Astrocyte of the spinal cord (primary cell): ENCODE results near the gene CNTN2.

Source experiments
- DNase-seq: peaks from one replicate; pipeline ENCODE4 v3.0.0; 2011; ENCODE audit warnings: low read depth, low spot score
- H3K4me3 ChIP-seq: 2 replicates; pipeline ENCODE4 v1.5.1; 2011; ENCODE audit warnings: low read depth, mild to moderate bottlenecking, low read length, moderate library complexity
- in situ Hi-C: cut with HindIII; loops from 2 replicates; pipeline ENCODE4 v1.10.0; 2017; ENCODE audit warnings: low sequenced_read_pairs
- TF ChIP-seq, protein P1 (sequence below): IDR thresholded peaks from 2 replicates; pipeline ENCODE4 v1.5.1; 2012; ENCODE audit warnings: low read depth, mild to moderate bottlenecking, low read length, inconsistent platforms

CNTN2 gene

DNA sequence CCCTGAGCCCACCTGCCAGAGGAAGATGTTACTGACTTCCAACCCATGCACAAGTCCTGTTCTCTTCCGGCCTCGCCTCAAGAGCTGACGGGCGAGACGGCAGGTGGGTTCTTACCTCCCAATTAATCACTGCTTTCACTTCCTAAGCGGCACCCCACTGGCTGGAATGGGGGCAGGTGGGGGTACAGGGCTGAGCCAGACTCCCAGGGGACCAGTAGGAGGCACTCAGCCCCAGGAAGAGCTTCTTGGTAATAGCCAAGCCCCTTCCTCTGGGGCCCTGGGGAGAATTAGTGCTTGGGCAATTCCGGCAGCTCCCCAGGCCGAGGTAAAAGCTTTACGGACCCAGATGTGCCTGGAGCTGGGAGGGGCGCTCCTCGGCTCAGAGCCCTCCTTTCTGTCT lies 9.7 kb downstream of the CNTN2 start:
- in situ Hi-C loops = no loop called here
- TF ChIP-seq, protein P1, sequence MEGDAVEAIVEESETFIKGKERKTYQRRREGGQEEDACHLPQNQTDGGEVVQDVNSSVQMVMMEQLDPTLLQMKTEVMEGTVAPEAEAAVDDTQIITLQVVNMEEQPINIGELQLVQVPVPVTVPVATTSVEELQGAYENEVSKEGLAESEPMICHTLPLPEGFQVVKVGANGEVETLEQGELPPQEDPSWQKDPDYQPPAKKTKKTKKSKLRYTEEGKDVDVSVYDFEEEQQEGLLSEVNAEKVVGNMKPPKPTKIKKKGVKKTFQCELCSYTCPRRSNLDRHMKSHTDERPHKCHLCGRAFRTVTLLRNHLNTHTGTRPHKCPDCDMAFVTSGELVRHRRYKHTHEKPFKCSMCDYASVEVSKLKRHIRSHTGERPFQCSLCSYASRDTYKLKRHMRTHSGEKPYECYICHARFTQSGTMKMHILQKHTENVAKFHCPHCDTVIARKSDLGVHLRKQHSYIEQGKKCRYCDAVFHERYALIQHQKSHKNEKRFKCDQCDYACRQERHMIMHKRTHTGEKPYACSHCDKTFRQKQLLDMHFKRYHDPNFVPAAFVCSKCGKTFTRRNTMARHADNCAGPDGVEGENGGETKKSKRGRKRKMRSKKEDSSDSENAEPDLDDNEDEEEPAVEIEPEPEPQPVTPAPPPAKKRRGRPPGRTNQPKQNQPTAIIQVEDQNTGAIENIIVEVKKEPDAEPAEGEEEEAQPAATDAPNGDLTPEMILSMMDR = no peak
- DNase-seq = no peak
- no peak overlapping the region for H3K4me3 ChIP-seq

DNA sequence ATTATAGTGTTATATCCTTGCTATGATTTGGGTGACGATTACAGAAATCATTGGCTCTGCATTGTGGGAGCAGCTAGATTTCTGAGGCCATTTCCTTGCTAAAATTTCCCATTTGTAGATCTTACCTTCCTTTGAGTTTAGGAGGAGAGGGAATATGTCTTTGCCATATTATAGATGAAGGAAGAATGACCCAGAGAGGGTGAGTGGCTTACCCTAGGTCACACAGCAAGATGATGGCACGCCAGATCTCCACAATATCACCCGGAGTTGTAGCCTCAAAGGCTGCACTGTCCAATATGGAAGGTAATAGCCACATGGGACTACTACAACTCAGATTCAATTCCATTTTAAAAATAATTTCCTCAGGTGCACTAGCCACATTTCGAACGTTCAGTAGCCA lies 10.3 kb downstream of the CNTN2 start:
- no peak for DNase-seq
- in situ Hi-C loops = no loop called here
- H3K4me3 ChIP-seq = no peak overlapping the region
- TF ChIP-seq, protein P1 = no peak

DNA sequence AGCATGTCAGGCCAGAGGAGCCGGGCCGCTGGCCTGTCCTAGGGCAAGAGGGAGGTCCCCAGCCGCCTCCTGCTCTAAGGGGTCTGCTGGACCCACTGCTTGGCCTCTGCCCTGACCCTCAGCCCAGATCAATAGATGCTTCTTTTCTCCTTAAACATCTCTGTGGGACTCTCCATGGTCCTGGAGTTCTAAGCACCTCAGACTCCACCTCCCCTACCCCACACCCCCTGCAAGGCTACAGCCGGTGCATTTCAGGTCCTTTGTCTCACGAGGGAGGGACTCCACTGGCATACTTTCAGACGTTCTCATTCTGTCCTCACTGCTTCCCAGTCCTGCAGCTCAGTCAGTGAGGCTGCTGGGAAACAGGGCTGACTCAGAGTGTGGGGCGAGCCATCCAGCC lies 11.0 kb downstream of the CNTN2 start:
- TF ChIP-seq, protein P1 = no peak
- no peak overlapping the region for H3K4me3 ChIP-seq
- in situ Hi-C loops = no loop called here
- no peak for DNase-seq

DNA sequence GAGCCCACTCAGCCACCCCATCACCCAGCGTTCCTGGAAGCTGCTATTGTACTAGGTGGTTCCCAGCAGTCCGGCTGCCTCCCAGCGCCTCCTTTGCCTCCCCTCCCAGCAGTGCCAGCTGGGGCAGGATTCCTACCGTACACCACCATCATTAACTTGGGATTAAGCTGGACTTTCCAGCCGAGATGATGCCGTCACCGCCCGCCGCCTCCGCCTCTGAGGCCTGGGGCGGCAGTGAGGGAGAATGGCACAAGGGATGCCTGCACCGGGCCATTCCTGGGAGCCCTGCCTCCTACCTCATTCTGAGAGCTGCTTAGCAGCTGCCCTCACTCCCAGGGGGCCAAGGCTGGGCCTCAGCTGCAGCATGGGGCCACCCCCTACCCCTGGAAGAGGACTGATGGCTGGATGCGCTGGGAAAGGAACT lies 13.2 kb downstream of the CNTN2 start:
- no peak overlapping the region for H3K4me3 ChIP-seq
- TF ChIP-seq, protein P1 = no peak
- in situ Hi-C loops = no loop called here
- DNase-seq = no peak

DNA sequence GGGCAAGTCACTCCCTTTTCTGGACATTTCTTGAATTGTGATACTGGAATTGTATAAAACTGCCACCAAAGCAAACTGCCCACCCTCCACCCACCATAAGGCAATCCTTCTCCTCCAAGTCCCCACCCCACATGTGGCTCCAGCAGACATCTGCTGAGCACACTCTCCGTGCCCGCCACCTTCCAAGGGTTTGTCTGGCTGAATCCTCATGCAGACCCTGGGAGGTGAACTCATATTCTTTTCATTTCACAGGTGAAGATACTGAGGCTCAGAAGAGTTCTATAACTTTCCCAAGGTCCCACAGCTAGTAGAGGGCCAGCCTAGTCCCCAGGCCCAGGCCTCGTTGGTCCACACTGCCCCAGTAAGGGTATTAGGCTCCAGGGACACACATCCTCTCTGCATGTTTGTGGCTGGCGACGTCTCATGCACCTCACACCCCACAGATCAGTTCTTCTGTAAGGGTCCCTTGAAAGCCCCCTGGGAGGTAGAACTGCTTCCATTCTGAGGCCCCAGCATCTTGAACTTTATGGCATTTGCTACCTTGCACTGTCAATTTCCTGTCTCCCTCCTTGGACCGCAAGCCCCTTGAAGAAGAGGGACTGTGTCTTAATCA lies 14.1 kb downstream of the CNTN2 start:
- in situ Hi-C loops = no loop called here
- no peak for DNase-seq
- no peak overlapping the region for H3K4me3 ChIP-seq
- TF ChIP-seq, protein P1 = no peak

DNA sequence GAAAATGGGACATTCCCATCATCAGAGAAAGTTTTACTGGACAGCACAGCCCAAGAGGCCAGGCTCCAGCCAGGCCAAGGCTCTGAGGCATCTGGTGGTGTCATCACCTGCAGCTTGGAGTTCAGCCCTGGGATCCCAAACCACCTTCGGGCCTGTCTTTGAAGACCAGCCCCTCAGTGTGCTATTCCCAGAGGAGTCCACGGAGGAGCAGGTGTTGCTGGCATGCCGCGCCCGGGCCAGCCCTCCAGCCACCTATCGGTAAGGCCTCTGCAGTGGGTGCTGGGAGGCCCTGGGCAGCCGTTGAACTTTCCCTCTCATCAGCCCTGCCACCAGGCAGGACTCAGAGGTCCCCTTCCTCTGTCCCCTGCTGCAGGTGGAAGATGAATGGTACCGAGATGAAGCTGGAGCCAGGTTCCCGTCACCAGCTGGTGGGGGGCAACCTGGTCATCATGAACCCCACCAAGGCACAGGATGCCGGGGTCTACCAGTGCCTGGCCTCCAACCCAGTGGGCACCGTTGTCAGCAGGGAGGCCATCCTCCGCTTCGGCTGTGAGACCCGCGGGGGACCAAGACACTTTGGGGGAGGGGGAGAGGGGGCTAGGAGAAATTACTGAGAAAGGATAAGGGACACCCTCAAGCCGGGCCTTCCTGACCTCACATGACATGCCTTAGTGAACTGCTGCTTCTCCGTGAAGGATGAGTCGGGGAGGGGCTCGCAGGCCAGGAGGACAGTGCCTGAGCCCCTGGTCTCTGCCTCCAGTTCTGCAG lies 15.0 kb downstream of the CNTN2 start:
- no peak overlapping the region for H3K4me3 ChIP-seq
- TF ChIP-seq, protein P1 = no peak
- in situ Hi-C loops = no loop called here
- no peak for DNase-seq
